Measurements from ENCODE around the gene PSAPL1.

Gene PSAPL1

GRCh38 chr4:7388627-7389026, 46.1 kb downstream of the PSAPL1 start:
- Histone ChIP-seq H3K27me3 (ENCODE audit: insufficient read depth, low read depth, severe bottlenecking) (no peaks in the 10 kb centered on the region), H3K27ac (no peak overlapping the region), H3K4me3 (ENCODE audit: low read depth, low read length) (no peak overlapping the region), H3K36me3 (no peaks in the 10 kb centered on the region; the same call in 1 of the 2 replicates), H3K9me3 (ENCODE audit: severe bottlenecking) (no peaks in the 10 kb centered on the region)
- peak; percentile 4 for DNase-seq
- TF ChIP-seq, protein P1, sequence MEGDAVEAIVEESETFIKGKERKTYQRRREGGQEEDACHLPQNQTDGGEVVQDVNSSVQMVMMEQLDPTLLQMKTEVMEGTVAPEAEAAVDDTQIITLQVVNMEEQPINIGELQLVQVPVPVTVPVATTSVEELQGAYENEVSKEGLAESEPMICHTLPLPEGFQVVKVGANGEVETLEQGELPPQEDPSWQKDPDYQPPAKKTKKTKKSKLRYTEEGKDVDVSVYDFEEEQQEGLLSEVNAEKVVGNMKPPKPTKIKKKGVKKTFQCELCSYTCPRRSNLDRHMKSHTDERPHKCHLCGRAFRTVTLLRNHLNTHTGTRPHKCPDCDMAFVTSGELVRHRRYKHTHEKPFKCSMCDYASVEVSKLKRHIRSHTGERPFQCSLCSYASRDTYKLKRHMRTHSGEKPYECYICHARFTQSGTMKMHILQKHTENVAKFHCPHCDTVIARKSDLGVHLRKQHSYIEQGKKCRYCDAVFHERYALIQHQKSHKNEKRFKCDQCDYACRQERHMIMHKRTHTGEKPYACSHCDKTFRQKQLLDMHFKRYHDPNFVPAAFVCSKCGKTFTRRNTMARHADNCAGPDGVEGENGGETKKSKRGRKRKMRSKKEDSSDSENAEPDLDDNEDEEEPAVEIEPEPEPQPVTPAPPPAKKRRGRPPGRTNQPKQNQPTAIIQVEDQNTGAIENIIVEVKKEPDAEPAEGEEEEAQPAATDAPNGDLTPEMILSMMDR (IDR thresholded peaks at IDR 0.05; ENCODE audit: low read depth, low read length), result no peak

GRCh38 chr4:7387925-7388324, 46.8 kb downstream of the PSAPL1 start:
- TF ChIP-seq, protein P1 (IDR thresholded peaks at IDR 0.05; ENCODE audit: low read depth, low read length), result no peak
- no peaks in the 10 kb centered on the region for H3K9me3 ChIP-seq (ENCODE audit: severe bottlenecking)
- no peak overlapping the region for H3K4me3 ChIP-seq (ENCODE audit: low read depth, low read length)
- no peaks in the 10 kb centered on the region for H3K27me3 ChIP-seq (ENCODE audit: insufficient read depth, low read depth, severe bottlenecking)
- H3K36me3 ChIP-seq, result no peaks in the 10 kb centered on the region; the same call in 1 of the 2 replicates
- H3K27ac ChIP-seq, result no peak overlapping the region
- DNase-seq, result peak; percentile 6

- Histone ChIP-seq H3K4me3 (ENCODE audit: low read depth, low read length) (no peak overlapping the region), H3K36me3 (no peaks in the 10 kb centered on the region), H3K9me3 (ENCODE audit: severe bottlenecking) (no peaks in the 10 kb centered on the region), H3K27ac (no peak overlapping the region), H3K27me3 (ENCODE audit: insufficient read depth, low read depth, severe bottlenecking) (no peaks in the 10 kb centered on the region)
- DNase-seq, result no peak
- TF ChIP-seq, protein P1 (IDR thresholded peaks at IDR 0.05; ENCODE audit: low read depth, low read length), result no peak
Observed at GRCh38 chr4:7384929-7385890, 49.5 kb downstream of the PSAPL1 start.

DNA sequence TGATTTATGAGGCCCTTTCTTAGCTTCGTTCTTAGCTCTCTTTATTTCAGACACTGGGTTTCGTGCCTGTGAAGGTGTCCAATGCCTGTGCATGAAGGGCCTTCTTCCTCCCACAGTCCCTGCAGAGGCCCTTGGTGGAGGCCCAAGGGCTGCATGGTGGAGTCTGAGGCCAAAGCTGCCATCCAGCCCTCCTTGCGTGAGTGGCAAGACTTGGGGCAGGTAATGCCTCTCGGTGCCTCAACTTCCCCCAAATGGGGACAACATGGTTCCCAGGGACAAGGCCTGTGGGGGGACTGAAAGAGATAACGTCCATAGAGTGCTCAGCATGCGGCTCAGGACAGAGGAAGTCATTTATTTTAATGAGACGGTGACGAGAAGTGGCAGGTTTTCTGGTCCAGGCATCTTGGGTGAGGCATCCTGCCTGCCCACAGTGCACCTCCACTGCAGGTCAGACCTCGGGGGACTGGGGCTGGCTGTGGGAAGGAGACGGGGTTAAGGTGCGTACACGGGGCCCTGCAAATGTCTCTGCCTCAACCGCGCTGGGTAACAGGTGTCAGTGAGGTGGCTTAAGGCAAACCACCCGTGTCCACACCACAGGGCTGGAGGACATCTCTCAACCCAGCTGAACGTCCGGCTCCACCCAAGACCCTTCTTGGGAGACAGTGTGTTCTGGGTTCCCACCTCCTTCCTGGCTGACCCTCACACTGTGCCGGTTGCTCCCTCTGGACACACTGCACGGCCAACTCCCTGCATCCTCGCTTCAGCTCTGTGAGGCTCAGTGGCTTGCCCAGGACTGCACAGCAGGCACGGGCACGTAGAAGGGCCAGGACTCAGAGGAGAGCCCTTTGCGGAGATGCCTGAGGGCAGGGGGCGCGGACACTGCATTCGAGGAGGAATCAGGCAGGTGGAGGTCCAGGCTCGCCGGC, 50.5 kb downstream of the PSAPL1 start:
- peak; percentile 5 for DNase-seq
- TF ChIP-seq, protein P1 (IDR thresholded peaks at IDR 0.05; ENCODE audit: low read depth, low read length), result no peak
- Histone ChIP-seq H3K36me3 (no peaks in the 10 kb centered on the region), H3K27ac (peak overlapping the region; percentile 7; the same call in 1 of the 2 replicates), H3K4me3 (ENCODE audit: low read depth, low read length) (no peak overlapping the region), H3K27me3 (ENCODE audit: insufficient read depth, low read depth, severe bottlenecking) (no peaks in the 10 kb centered on the region), H3K9me3 (ENCODE audit: severe bottlenecking) (no peaks in the 10 kb centered on the region)

DNA sequence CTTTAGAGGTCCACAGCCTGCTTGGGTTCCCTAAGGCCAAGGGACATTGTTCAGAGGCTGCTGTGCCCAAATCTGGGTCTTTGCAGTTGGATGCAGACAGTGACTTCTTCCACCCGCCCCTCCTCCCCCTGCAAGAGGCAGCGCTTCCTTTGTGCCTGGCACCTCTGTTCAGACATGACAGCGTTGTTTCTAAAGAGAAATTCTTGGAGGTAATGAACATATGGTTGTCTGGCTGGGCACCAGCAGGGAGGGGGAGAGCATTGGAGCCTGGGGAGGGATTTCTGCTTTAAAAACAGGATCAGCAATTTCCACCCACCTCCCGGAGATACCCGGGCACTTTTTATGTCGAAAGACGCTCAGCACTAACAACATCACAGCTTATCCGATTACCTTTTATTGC, 51.5 kb downstream of the PSAPL1 start:
- no peaks in the 10 kb centered on the region for H3K9me3 ChIP-seq (ENCODE audit: severe bottlenecking)
- no peaks in the 10 kb centered on the region for H3K36me3 ChIP-seq
- H3K27ac ChIP-seq, result peak overlapping the region; percentile 46
- DNase-seq, result peak; percentile 35
- no peaks in the 10 kb centered on the region for H3K27me3 ChIP-seq (ENCODE audit: insufficient read depth, low read depth, severe bottlenecking)
- TF ChIP-seq, protein P1 (IDR thresholded peaks at IDR 0.05; ENCODE audit: low read depth, low read length), result no peak
- H3K4me3 ChIP-seq (ENCODE audit: low read depth, low read length), result no peak overlapping the region

Data from WERI-Rb-1 (cell line).